Measurements from ENCODE around the gene DHRS2.

The DHRS2 gene

DNA sequence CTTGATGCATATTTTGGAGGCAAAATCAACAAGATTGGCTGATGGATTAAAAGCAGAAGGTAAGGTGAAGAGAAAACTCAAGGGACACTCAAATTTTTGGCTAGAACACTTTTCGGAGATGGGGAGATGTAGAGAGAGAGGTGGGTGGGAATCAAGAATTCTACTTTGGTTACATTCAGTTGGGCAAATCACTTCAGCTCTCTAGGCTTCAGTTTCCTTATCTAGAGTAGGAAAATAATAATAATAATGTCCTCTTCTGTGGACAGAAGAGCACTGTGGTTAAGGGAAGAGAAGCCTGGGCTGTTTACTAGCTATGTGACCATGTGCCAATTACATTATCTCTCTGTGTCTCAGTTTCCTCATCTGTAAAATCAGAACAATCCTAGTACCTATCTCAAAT, 23.4 kb upstream of the DHRS2 start:
- no peak for DNase-seq (ENCODE audit: low read depth)
- no peak overlapping the region for H3K4me3 ChIP-seq (ENCODE audit: low read depth, low read length)
- TF ChIP-seq, protein P1, sequence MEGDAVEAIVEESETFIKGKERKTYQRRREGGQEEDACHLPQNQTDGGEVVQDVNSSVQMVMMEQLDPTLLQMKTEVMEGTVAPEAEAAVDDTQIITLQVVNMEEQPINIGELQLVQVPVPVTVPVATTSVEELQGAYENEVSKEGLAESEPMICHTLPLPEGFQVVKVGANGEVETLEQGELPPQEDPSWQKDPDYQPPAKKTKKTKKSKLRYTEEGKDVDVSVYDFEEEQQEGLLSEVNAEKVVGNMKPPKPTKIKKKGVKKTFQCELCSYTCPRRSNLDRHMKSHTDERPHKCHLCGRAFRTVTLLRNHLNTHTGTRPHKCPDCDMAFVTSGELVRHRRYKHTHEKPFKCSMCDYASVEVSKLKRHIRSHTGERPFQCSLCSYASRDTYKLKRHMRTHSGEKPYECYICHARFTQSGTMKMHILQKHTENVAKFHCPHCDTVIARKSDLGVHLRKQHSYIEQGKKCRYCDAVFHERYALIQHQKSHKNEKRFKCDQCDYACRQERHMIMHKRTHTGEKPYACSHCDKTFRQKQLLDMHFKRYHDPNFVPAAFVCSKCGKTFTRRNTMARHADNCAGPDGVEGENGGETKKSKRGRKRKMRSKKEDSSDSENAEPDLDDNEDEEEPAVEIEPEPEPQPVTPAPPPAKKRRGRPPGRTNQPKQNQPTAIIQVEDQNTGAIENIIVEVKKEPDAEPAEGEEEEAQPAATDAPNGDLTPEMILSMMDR (conservative IDR thresholded peaks at IDR 0.05; ENCODE audit: low read depth, low read length): no peak

DNA sequence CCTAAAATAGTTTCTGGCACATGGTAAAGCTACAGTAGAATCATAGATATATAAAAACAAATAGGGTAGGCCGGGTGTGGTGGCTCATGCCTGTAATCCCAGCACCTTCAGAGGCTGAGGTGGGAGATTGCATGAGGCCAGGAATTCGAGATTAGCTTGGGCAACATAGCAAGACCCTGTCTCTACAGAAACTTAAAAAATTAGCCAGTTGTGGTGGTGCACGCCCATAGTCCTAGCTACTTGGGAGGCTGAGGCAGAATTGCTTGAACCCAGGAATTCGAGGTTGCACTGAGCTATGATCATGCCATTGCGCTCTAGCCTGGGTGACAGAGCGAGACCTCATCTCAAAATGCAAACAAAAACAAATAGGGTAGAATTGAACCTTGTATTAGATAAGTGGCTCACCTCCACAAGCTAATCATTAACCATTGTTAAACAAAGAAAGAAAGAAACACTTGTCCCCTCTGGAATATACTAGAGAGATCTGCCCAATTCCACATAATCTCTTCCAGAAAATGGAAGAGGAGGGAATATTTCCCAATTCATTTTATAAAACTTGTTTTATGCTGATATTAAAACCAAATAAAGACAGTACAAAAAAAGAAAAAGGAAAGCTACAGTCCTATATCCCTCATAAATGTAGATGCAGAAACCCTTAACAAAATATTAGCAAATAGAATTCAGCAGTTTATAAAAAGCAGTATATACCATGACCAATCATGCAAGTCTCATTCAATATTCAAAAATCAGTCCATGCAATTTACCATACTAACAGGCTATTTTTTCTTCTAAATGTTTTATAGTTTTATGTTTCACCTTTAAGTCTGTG, 22.7 kb upstream of the DHRS2 start:
- DNase-seq (ENCODE audit: low read depth): no peak
- TF ChIP-seq, protein P1 (conservative IDR thresholded peaks at IDR 0.05; ENCODE audit: low read depth, low read length): no peak
- H3K4me3 ChIP-seq (ENCODE audit: low read depth, low read length): no peak overlapping the region

DNA sequence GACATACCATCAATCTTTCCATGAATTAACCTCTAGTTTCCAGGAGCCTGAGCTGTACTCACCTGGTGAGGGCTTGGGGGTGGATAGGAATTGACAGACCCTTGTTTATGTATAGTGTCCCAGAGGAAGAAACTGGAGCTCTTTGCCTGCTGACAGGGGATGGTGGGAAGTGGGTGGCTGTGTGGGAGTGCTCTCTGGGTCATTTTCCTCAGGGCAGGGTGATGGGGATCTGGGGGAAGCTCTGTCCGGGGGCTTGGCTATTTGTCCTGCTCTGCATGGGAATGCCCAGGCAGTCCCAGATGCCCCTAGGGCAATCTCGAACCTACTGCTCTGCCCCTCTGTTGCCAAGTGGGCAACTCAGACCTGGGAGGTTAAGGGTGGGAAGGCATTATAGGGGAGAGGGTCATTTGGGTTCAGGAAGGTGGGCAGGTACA, 21.8 kb upstream of the DHRS2 start:
- no peak overlapping the region for H3K4me3 ChIP-seq (ENCODE audit: low read depth, low read length)
- TF ChIP-seq, protein P1 (conservative IDR thresholded peaks at IDR 0.05; ENCODE audit: low read depth, low read length): no peak

DNA sequence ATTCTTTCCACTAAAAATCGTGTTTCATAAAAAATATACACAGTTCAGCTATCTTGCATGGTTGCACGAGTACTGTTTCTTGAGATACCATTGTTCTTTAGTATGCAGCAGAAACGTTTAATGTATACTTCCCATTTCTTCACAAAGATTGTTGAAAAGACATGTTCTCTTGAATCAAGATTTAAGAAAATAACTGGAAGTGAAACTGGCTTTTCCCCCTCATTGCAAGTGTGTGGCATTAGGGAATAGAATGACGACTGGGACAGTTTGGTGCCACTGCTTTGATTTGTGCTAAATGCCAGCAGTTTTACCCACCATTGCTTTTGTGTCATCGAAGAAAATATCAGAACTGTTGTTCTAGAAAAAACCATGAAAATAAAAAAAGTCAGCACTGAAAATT, 20.3 kb upstream of the DHRS2 start:
- no peak for DNase-seq (ENCODE audit: low read depth)
- TF ChIP-seq, protein P1 (conservative IDR thresholded peaks at IDR 0.05; ENCODE audit: low read depth, low read length): no peak

More for the DNA sequence above, 21.8 kb upstream of the DHRS2 start:
- DNase-seq (ENCODE audit: low read depth): no peak

DNA sequence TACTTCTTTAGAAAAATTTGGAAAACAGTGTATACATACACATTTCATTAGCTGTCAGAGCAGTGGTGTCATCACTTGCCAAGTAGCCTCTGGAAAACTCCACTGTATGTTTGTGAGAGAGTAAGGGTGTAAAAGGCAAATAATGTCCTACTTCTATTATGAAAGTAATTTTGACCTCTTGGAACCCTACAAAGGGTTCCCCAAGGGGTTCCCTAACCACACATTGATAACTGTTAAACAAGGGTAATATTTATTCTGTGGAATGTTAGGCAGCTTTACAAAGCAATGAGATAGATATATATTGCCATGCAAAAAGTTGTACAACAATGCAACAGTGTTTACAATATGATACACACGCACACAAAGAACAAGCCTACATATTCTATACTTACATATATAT, 18.6 kb upstream of the DHRS2 start:
- no peak for DNase-seq (ENCODE audit: low read depth)
- TF ChIP-seq, protein P1 (conservative IDR thresholded peaks at IDR 0.05; ENCODE audit: low read depth, low read length): no peak
- no peak overlapping the region for H3K4me3 ChIP-seq (ENCODE audit: low read depth, low read length)

More for the DNA sequence above, 20.3 kb upstream of the DHRS2 start:
- H3K4me3 ChIP-seq (ENCODE audit: low read depth, low read length): no peak overlapping the region

DNA sequence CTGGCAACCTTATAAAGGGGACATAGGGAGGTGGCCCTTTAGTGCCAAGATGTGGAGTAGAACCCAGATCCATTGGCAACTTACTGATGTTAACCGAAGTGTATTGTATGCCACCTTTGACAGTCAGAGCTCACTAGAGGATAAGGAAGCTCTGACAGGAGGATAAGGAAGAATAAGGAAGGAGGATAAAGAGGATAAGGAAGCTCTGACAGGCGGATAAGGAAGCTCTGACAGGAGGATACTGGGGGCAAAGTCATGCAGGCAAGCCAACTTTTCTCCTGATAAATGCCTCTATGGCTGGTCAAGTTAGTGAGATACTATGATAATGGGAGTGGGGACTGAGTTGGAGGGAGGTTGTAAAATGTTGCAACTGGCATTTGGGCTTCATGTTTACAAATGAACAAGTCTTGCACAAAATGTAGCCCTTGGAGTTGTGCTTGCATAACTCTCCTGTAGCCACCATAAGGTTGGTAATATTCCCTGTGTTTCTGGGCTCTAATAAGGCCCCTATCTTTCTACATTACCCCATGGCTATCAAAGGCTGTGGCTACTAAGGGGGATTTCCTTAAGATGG, 17.7 kb upstream of the DHRS2 start:
- no peak overlapping the region for H3K4me3 ChIP-seq (ENCODE audit: low read depth, low read length)
- TF ChIP-seq, protein P1 (conservative IDR thresholded peaks at IDR 0.05; ENCODE audit: low read depth, low read length): no peak
- DNase-seq (ENCODE audit: low read depth): no peak
